Kidney (tissue), 14 donors: Measurements from ENCODE around the gene TTC28. TPM values are rescaled to one million over a fixed set of nuclear protein-coding genes. Genes with fewer than 3 reads are reported as not detected.

Experiments
- DNase-seq, 5 donors: peaks; one replicate each; pipeline ENCODE4 v3.0.0-alpha.2; 2013 to 2020
- FAIRE-seq: peaks from 2 replicates; lab custom pipeline; 2012; peaks lifted over from hg19 to GRCh38; lab: Jason Lieb, UNC
- H3K27ac ChIP-seq, 2 donors: one replicate each; pipeline ENCODE4 v1.7.0; 2013; ENCODE audit warnings: low read depth in 2 of 2, low read length in 2 of 2, inconsistent platforms in 1 of 2
- H3K27me3 ChIP-seq: one replicate; pipeline ENCODE4 v1.7.1; 2013; ENCODE audit warnings: low read length, inconsistent platforms; ENCODE audit not compliant: control insufficient read depth, insufficient read depth
- H3K36me3 ChIP-seq, 3 donors: one replicate each; pipeline versions ENCODE4 v1.7.0 to v1.7.1; 2013; ENCODE audit warnings: low read length in 3 of 3, control low read depth in 1 of 3, inconsistent platforms in 1 of 3; ENCODE audit not compliant: insufficient read depth in 3 of 3, control insufficient read depth in 2 of 3
- H3K4me1 ChIP-seq, 3 donors: one replicate each; pipeline versions ENCODE4 v1.7.0 to v1.7.1; 2013; ENCODE audit warnings: low read length in 3 of 3, inconsistent platforms in 1 of 3, low read depth in 1 of 3; ENCODE audit not compliant: control insufficient read depth in 2 of 3, insufficient read depth in 2 of 3
- H3K4me3 ChIP-seq, 3 donors: one replicate each; pipeline versions ENCODE4 v1.7.0 to v1.8.1; 2013; ENCODE audit warnings: low read length in 3 of 3, control low read depth in 1 of 3, inconsistent platforms in 1 of 3
- H3K9ac ChIP-seq, 3 donors: one replicate each; pipeline versions ENCODE4 v1.7.0 to v1.7.1; 2013; ENCODE audit warnings: low read length in 3 of 3, control low read depth in 1 of 3, inconsistent platforms in 1 of 3
- H3K9me3 ChIP-seq, 3 donors: one replicate each; pipeline versions ENCODE4 v1.7.0 to v1.7.1; 2013; ENCODE audit warnings: low read length in 3 of 3, control low read depth in 1 of 3, inconsistent platforms in 1 of 3; ENCODE audit not compliant: control insufficient read depth in 2 of 3, insufficient read depth in 1 of 3
- intact Hi-C: fragments of 100-400 bp; cut with DNase I; formaldehyde crosslinking; loops from one replicate; pipeline ENCODE4 v1.11.1; 2022
- polyA plus RNA-seq: library from polyadenylated mRNA; stranded (reverse); fragments of 350-450 nt; fragmentation: Illumina TruSeq; extraction: RNeasy Lipid Tissue Mini Kit (QIAGEN cat#74804); gene quantifications from one replicate; pipeline ENCODE4 v1.2.3, GENCODE V29; 2014; ENCODE audit warnings: low read depth, low replicate concordance; ENCODE audit not compliant: insufficient read depth
- total RNA-seq: library from RNA; stranded (reverse); fragmentation: NEBNext Ultra II Directional; extraction: Animal tissue kit (Norgen Biotek cat#: 25700); gene quantifications from one replicate; pipeline ENCODE4 v1.2.1, GENCODE V29; 2021
- TF ChIP-seq, protein P1 (sequence below): IDR thresholded peaks from 3 replicates; pipeline ENCODE4 v1.5.1; 2012; ENCODE audit warnings: mild to moderate bottlenecking, moderate library complexity, borderline replicate concordance; ENCODE audit not compliant: insufficient read depth; ENCODE audit errors: extremely low read depth
- donor health status: control.
- donor health status: control.
- donor health status: control.
- donor health status: control.
- donor health status: control.
- donor health status: DM: yes; HTN: yes; CAD: no.
- donor health status: Normal renal cell carcinoma (clear cell type).

TTC28 gene
- total and polyA plus RNA-seq, 2 donors from 2014 or later: 3.5 to 40.2 TPM

DNA sequence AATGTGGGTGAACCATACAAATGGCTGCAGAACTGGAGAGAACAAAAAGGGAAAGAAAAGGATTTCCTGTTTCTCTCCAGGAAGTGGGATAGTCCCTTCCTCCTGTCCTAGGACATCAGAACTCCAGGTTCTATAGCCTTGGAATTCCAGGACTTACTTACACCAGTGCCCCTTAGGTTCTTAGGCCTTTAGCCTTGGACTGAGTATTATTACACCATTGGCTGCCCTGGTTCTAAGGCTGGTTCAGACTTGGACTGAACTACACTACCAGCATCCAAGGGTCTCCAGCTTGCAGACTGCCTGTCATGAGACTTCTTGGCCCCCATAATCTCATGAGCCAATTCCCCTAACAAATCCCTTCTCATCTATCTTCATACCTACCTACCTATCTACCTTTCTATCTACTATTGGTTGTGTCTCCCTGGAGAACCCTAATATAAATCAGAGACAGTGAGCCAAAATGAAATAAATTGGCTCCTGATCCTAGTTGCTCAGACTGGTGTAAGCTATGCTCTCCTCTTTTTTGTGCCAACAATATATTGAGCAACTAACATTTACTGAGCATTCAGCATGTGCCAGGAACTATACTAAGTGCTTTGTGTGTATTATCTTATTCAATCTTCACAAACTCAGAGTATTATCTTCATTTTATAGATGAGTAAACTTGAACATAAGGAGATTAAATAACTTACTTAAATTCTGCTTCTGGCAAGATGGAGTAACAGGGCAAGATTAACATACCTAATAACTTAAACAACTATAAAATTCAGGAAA is 303.7 kb downstream of the TTC28 start:
- FAIRE-seq: no peak
- no peak for DNase-seq
- Histone ChIP-seq H3K4me3 (no peak overlapping the region), H3K27me3 (no peaks in the 10 kb centered on the region), H3K9me3 (no peaks in the 10 kb centered on the region), H3K36me3 (no peaks in the 10 kb centered on the region), H3K27ac (no peak overlapping the region), H3K4me1 (peaks cover 0 to 6% (median 0%) of the 10 kb centered on the region in 3 donors), H3K9ac (no peak overlapping the region)
- TF ChIP-seq, protein P1, sequence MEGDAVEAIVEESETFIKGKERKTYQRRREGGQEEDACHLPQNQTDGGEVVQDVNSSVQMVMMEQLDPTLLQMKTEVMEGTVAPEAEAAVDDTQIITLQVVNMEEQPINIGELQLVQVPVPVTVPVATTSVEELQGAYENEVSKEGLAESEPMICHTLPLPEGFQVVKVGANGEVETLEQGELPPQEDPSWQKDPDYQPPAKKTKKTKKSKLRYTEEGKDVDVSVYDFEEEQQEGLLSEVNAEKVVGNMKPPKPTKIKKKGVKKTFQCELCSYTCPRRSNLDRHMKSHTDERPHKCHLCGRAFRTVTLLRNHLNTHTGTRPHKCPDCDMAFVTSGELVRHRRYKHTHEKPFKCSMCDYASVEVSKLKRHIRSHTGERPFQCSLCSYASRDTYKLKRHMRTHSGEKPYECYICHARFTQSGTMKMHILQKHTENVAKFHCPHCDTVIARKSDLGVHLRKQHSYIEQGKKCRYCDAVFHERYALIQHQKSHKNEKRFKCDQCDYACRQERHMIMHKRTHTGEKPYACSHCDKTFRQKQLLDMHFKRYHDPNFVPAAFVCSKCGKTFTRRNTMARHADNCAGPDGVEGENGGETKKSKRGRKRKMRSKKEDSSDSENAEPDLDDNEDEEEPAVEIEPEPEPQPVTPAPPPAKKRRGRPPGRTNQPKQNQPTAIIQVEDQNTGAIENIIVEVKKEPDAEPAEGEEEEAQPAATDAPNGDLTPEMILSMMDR: no peak
- intact Hi-C loops: no loop called here

DNA sequence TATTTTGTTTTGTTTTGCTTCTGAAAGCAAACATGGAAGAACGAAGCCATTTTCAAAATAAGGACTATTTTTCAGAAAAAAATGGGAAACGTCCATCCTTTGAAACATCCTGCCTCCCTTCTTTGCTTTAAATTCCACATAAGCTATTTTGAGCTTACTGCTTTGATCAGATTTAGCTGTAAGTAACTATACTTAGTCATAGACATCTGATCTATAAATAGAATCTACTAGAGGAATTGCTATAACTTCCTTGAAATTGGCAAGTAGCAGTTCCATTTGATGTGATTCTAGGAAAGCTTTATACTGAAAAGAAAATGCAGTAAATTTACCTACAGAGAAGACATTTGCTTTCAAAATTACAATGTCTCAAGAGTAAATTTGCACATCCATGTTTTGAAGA is 305.8 kb downstream of the TTC28 start:
- DNase-seq (no peak), FAIRE-seq (no peak)
- intact Hi-C loops: no loop called here
- Histone ChIP-seq H3K27me3 (no peaks in the 10 kb centered on the region), H3K27ac (no peak overlapping the region), H3K9me3 (peaks cover 0 to 3% (median 0%) of the 10 kb centered on the region in 3 donors), H3K4me3 (no peak overlapping the region), H3K4me1 (peaks cover 0 to 6% (median 2%) of the 10 kb centered on the region in 3 donors), H3K9ac (no peak overlapping the region), H3K36me3 (no peaks in the 10 kb centered on the region)
- TF ChIP-seq, protein P1: no peak

DNA sequence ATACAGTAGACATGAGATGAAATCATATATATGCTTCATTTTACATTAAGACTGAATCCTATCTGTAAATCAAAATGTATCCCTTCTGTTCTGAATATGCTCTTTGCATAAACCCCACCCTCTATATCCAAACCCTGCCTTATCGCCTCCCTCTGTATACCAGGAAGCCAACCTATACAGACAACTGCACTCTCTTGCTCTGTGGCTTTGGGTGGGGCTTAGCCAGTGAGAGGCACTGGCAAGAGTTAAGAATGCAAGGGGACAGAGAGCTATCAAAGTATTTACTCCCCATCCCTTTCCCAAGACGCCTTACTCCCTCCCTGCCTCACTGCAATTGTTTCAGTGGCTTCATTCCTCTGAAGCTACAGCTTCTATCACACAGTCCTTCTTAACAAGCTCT is 309.8 kb downstream of the TTC28 start:
- Histone ChIP-seq H3K9me3 (peaks cover 0 to 3% (median 0%) of the 10 kb centered on the region in 3 donors), H3K36me3 (no peaks in the 10 kb centered on the region), H3K27me3 (no peaks in the 10 kb centered on the region), H3K4me3 (no peak overlapping the region), H3K4me1 (peaks cover 0 to 2% (median 0%) of the 10 kb centered on the region in 3 donors), H3K9ac (no peak overlapping the region), H3K27ac (no peak overlapping the region)
- DNase-seq (no peak), FAIRE-seq (no peak)
- TF ChIP-seq, protein P1: no peak
- intact Hi-C loops: no loop called here
